Body of pancreas (tissue), 4 donors: Measurements from ENCODE around the gene CLNK. TPM values are rescaled to one million over a fixed set of nuclear protein-coding genes. Genes with fewer than 3 reads are reported as not detected.

Experiments
- ATAC-seq: fragments of 150-250 bp; one replicate; pipeline ENCODE4 v1.9.1; 2016
- DNase-seq, 4 donors: peaks; one replicate each; pipeline ENCODE4 v3.0.0-alpha.2; 2019
- H3K27ac ChIP-seq, 4 donors: fragments of 200-600 bp; sonication (generic); 1 replicate in 3 of 4; 2 replicates in 1 of 4; pipeline versions ENCODE4 v1.5.1 to v1.6.1; 2016 to 2019; ENCODE audit warnings: mild to moderate bottlenecking in 1 of 4, mixed read lengths in 1 of 4, moderate library complexity in 1 of 4
- H3K27me3 ChIP-seq, 2 donors: fragments of 200-600 bp; sonication (generic); one replicate each; pipeline ENCODE4 v1.6.0; 2016; ENCODE audit warnings: mild to moderate bottlenecking in 1 of 2
- H3K36me3 ChIP-seq, 2 donors: fragments of 200-600 bp; sonication (generic); replicated peaks in 1 of 2; 2 replicates each; pipeline ENCODE4 v1.5.1; 2016; ENCODE audit warnings: low read depth in 2 of 2; ENCODE audit not compliant: insufficient read depth in 1 of 2
- H3K4me1 ChIP-seq: fragments of 200-600 bp; sonication (generic); one replicate; pipeline ENCODE4 v1.6.0; 2016
- H3K4me3 ChIP-seq, 2 donors: fragments of 200-600 bp; sonication (generic); 1 replicate in 1 of 2; 2 replicates in 1 of 2; pipeline ENCODE4 v1.5.1; 2016 to 2019
- H3K9me3 ChIP-seq, 3 donors: fragments of 200-600 bp; sonication (generic); 1 replicate in 2 of 3; 2 replicates in 1 of 3; pipeline ENCODE4 v1.5.1; 2016
- CTCF ChIP-seq, 7 experiments: fragments of 450-650 bp in 4 of 7; fragments of 200-600 bp in 3 of 7; sonication (generic) in 3 of 7; IDR thresholded peaks; one replicate each; pipeline ENCODE4 v1.5.1; 2016 to 2019; ENCODE audit warnings: antibody characterized with exemption in 7 of 7
- POLR2A ChIP-seq, 3 donors: fragments of 450-650 bp; IDR thresholded peaks; one replicate each; pipeline ENCODE4 v1.6.1; 2016; ENCODE audit warnings: antibody characterized with exemption in 3 of 3, mild to moderate bottlenecking in 2 of 3
- WGBS, 2 donors: methylation state at CpG; one replicate each; pipeline ENCODE4 v1.1.5; 2017; 5-methylcytosine and 5-hydroxymethylcytosine counted together
- intact Hi-C: fragments of 100-400 bp; cut with DNase I; formaldehyde crosslinking; loops from one replicate; pipeline ENCODE4 v1.15.1; 2023
- total RNA-seq, 2 donors: library from RNA; depleted of rRNA; stranded (reverse); fragments of >200 nt; gene quantifications; one replicate each; pipeline ENCODE4 v1.1.0, GENCODE V29; 2016

CLNK gene
- total RNA-seq, 2 donors from 2014 or later, result 1.0 TPM; not detected in 1

GRCh38 chr4:10590896-10591295 is 93.7 kb downstream of the CLNK start:
- ATAC-seq, result no peak
- H3K36me3 ChIP-seq, result no peaks in the 10 kb centered on the region

GRCh38 chr4:10589799-10590198 is 94.8 kb downstream of the CLNK start:
- Histone ChIP-seq H3K27ac (no peak overlapping the region), H3K9me3 (no peaks in the 10 kb centered on the region), H3K4me1 (no peaks in the 10 kb centered on the region), H3K4me3 (no peak overlapping the region), H3K27me3 (no peaks in the 10 kb centered on the region), H3K36me3 (no peaks in the 10 kb centered on the region)
- DNase-seq (no peak), ATAC-seq (no peak)
- intact Hi-C loops, result no loop called here
- TF ChIP-seq POLR2A (IDR thresholded peaks at IDR 0.05) (no peak), CTCF (IDR thresholded peaks at IDR 0.05) (no peak)
- WGBS, 2 donors, result 40 to 58% methylated on average over 5 of the region's 5 CpGs

More at GRCh38 chr4:10590896-10591295, 93.7 kb downstream of the CLNK start:
- intact Hi-C loops, result no loop called here
- WGBS, 2 donors, result 50 to 58% methylated on average over 6 of the region's 6 CpGs
- Histone ChIP-seq H3K4me3 (no peak overlapping the region), H3K27ac (no peak overlapping the region), H3K27me3 (no peaks in the 10 kb centered on the region), H3K4me1 (no peaks in the 10 kb centered on the region), H3K9me3 (no peaks in the 10 kb centered on the region)
- TF ChIP-seq CTCF (IDR thresholded peaks at IDR 0.05), result no peak
- TF ChIP-seq POLR2A (IDR thresholded peaks at IDR 0.05), result no peak
- DNase-seq, result no peak

- 46 to 57% methylated on average over 7 of the region's 7 CpGs for WGBS, 2 donors
- intact Hi-C loops, result no loop called here
- TF ChIP-seq POLR2A (IDR thresholded peaks at IDR 0.05) (no peak), CTCF (IDR thresholded peaks at IDR 0.05) (no peak)
- no peaks in the 10 kb centered on the region for H3K4me1 ChIP-seq
- H3K27me3 ChIP-seq, result no peaks in the 10 kb centered on the region
- DNase-seq (no peak), ATAC-seq (no peak)
- H3K27ac ChIP-seq, result no peak overlapping the region
- H3K4me3 ChIP-seq, result no peak overlapping the region
- H3K9me3 ChIP-seq, result no peaks in the 10 kb centered on the region
- no peaks in the 10 kb centered on the region for H3K36me3 ChIP-seq
These were observed 95.2 kb downstream of the CLNK start for GRCh38 chr4:10589321-10589720.

- no peaks in the 10 kb centered on the region for H3K4me1 ChIP-seq
- TF ChIP-seq CTCF (IDR thresholded peaks at IDR 0.05), result no peak
- TF ChIP-seq POLR2A (IDR thresholded peaks at IDR 0.05), result no peak
- no peaks in the 10 kb centered on the region for H3K9me3 ChIP-seq
- 46 to 60% methylated on average over 8 of the region's 8 CpGs for WGBS, 2 donors
- no peak for DNase-seq
- H3K27ac ChIP-seq, result no peak overlapping the region
- H3K36me3 ChIP-seq, result no peaks in the 10 kb centered on the region
- no peaks in the 10 kb centered on the region for H3K27me3 ChIP-seq
- ATAC-seq, result no peak
- no peak overlapping the region for H3K4me3 ChIP-seq
- intact Hi-C loops, result no loop called here
These were observed 96.9 kb downstream of the CLNK start for GRCh38 chr4:10587697-10588096.

- intact Hi-C loops, result no loop called here
- Histone ChIP-seq H3K4me1 (no peaks in the 10 kb centered on the region), H3K27ac (no peak overlapping the region), H3K27me3 (no peaks in the 10 kb centered on the region), H3K36me3 (no peaks in the 10 kb centered on the region), H3K4me3 (no peak overlapping the region), H3K9me3 (no peaks in the 10 kb centered on the region)
- no peak for TF ChIP-seq CTCF (IDR thresholded peaks at IDR 0.05)
- TF ChIP-seq POLR2A (IDR thresholded peaks at IDR 0.05), result no peak
- WGBS, 2 donors, result 76 to 86% methylated on average over 12 of the region's 12 CpGs
- DNase-seq, result no peak
- ATAC-seq, result no peak
These were observed 97.3 kb downstream of the CLNK start for GRCh38 chr4:10587296-10587695.
